ENCODE results near the gene GUCA2A. TPM values are rescaled to one million over a fixed set of nuclear protein-coding genes. Genes with fewer than 3 reads are reported as not detected.

The GUCA2A gene
- not detected in 2 replicates for total RNA-seq

GRCh38 chr1:42164551-42165420, at the start of gene GUCA2A:
GUCA2A (minus strand) TSS chr1:42164745; CDS start chr1:42164712, 33 bp downstream.

GRCh38 chr1:42152907-42153600, 11.5 kb downstream of the GUCA2A start, which contains the start of gene GUCA2B:
GUCA2B (plus strand) TSS chr1:42153410; CDS start chr1:42153451, 41 bp downstream.

Other genes starting within 250 kb of the GUCA2A start
- gene HIVEP3, start 245.8 kb downstream of the GUCA2A start, total RNA-seq, result 0.46 and 2.1 TPM in 2 replicates
- not detected in 2 replicates for gene GUCA2B, start 11.3 kb downstream of the GUCA2A start, total RNA-seq
- 20.1 and 23.4 TPM in 2 replicates for gene FOXJ3, start 170.5 kb upstream of the GUCA2A start, total RNA-seq
- gene RIMKLA, start 216.0 kb upstream of the GUCA2A start, total RNA-seq, result under 0.01 and 0.20 TPM in 2 replicates